NCI-H524 (cell line): ENCODE results near the gene EHD3.

Experiments
- DNase-seq, 2 experiments: peaks; one replicate each; lab custom pipeline; 2025; lab: John Stamatoyannopoulos, UW

EHD3 gene

DNA sequence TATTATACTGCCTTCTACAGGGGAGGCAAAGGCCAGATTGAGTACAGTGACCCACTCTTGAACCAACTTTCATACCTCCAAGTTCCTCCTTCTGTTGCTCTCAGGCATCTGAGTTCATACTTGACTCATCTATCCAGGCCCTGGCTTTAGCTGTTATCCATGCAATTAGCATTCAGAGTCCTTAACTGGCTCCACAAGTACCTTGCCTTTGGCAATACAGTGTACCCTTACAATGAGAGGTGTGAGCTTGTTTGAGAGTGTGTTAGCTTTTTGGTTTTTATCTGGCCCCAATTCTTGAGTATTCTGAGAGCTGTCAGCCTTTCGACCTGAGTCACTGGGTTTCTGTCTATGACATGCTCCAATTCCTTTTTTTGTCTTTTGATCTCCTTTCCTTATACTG lies 60.2 kb downstream of the EHD3 start:
- no peak for DNase-seq

DNA sequence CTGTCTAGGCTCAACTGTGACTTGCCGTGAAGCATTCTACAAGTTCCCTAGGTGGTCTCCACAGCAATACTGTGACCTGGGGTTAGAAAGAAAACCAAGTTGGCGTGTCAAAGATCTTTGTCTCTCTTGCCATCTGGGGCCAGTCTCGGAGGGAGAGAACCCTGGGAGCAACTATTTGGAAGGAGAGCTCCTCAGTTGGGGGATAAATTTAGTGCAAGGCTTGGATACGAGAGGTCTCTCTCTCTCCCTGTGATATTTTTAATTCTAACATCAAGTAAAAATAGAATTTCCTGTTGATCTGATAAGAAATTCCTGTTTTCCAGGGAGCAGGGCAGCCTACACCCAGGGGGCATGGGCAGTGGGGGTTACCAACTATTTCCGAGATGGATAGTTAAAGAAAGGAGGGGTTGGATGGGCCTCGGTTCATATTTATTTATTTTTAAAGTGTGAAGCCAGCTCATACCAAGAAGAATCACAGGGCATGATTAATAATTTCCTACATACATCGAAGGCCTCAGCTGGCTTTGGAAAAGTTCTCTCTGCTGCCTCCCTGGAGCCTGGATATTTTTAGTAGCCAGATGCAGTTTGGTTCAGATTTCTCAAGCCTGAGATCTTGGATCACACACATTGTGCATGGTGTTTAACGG lies 62.8 kb downstream of the EHD3 start:
- no peak for DNase-seq

DNA sequence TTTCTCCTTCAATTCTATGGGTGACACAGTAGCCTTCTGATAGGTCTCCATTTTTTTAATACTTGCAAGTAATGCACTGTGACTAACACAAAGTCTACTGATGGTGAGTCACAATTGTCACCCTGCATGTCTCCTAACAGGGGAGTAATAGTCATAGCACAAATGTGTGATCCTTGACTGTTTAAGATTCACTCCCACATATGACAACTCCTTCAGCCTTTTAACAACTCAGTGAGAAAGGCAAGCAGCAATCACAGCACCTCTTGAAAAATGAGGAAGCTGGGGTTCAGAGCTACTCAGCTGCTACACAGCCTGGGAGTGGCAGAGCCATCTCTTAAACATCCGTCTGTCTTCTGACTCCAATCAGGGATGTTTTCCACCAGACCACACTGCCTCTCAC lies 63.8 kb downstream of the EHD3 start:
- DNase-seq, result peak in 1 of 2 experiments; percentile 58

DNA sequence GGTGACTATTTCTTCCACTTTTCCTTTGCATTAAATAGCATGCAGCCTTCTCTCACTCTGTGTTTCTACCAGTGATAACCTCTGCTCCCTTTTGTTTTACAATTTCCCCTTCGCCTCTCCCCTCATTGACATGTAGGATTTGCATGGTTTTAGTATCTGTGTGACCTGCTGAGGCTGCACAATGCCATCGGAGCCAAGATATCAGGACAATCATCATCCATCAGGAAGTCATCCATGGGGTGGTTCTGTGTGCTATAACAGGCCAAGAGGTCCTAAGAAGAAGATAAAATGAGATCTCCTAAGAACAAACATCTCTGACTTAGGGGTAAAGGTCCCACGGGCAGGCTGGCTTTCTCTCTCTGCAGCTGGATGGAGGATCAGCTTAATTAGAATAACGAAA lies 65.6 kb downstream of the EHD3 start:
- DNase-seq, result no peak

DNA sequence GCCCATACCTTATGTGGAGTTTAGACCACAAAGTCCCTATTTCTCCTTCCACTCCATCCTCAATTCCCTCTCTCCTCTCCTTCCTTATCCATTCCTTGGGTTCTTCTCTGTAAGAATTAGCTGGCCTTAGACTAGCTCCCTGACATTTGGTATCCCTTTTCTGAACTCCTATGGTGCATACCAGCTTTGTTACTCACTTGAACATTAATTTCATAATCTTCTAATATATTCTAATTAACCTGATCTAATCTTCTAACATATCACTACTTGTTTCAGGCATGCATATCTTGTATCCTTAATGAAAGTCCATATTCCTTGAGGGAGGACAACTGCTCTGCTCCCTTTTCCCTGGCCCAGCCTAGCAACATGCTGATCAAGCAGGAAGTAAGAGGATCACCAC lies 66.4 kb downstream of the EHD3 start:
- DNase-seq, result no peak

DNA sequence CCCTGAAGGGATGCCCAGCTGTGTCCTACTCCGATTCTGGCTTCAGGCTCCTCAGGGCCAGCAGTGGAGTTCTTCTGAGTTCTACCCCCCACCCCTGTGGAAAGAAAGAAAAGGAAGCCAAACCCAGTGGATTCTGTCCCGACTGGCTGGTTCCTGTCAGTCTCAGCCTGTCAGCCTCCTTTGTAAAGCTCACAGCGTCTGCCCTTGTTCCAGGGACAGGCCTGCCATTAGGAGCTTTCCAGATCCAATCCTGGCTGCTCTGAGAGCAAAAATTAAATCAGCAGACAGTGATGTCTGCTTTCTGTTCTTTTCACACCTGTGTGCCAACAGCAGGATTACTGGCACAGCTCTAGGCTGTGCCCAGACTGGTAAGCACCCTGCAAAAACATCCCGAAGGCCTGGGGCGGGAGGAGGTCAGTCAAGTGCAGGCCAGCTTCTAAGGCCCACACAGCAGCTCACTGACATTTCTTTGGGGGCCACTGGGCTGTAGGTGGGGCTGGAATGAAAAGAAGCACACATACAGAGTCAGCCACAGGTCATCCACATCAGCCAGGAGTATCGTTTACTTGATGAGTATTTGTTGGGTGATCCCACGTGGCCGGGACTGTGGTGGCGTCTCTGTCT lies 69.1 kb downstream of the EHD3 start:
- DNase-seq, result no peak

DNA sequence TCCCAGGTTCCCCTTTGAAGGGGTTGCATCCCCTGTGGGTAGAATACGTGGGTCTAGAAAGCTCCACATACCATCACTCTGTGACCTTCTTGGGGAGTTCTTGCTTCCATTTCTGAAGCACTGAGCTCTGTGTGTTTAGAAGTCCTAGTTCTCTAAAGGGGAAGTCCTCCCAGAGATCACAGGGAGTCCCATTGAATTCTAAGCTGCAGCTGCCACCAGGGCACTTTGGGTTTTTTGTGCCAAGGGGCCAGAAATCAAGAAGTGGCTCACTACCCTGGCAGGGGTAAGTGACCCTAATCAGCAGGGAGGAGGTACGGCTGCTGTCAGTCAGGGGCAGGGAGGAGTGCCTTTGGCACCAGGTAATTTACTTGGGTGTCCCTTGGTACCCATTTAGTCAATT lies 70.9 kb downstream of the EHD3 start:
- DNase-seq, result peak in 1 of 2 experiments; percentile 78

DNA sequence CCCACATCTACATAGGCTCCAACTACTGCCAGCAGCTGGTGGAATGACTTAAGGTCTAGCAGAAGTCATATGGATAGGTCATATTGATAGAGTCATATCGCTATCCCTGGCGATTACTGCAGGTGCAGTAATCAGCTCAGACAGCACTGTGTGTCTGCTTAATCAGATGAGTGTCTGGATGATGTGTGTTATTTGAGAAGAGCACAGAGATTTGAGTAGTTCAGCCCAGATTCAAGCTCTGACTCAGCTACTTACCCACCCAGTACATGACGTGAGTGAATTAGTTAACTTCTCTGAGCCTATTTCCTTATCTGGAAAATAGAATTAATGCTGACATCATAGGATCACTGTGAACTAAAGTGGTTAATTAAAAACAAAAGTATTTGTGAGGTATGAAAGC lies 78.9 kb downstream of the EHD3 start:
- DNase-seq, result no peak

DNA sequence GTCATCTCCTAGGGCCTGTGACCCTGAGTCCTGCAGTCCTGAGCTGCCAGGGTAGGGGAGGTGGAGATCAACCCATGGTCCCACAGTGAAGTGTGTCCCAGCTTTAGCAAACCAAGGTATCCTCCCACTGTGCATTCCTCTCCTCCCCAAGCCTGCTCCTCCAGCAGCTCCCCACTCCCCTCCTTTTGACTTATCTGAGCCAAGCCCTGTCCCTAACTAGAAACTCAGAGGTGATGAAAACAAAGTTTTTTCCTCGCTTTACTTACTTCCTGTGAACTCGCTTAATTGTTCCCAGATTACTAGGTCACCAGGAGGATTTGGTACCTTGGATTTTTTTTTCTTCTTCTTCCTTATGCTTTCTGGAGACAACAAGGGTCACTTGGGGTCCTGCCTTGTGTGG lies 80.8 kb downstream of the EHD3 start:
- DNase-seq, result no peak

DNA sequence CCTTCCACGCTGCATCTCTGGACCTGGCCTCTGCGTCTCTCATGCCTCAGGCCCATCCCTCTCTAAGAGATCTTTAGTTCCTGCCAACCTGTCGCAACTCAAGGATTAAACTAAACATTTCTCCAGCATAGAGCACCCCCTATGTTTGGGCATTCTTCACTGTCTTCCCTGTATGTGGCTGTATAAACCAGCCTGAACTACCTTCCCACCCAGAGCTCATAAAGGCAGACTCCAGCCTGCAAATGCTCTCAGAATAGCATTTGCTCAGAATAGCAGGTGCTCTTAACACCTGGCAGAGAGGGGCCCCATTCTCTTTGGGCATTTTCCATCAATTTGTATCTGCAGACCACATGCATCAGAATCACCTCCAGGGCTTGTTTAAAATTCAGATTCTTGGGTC lies 83.4 kb downstream of the EHD3 start:
- peak in 1 of 2 experiments; percentile 37 for DNase-seq

DNA sequence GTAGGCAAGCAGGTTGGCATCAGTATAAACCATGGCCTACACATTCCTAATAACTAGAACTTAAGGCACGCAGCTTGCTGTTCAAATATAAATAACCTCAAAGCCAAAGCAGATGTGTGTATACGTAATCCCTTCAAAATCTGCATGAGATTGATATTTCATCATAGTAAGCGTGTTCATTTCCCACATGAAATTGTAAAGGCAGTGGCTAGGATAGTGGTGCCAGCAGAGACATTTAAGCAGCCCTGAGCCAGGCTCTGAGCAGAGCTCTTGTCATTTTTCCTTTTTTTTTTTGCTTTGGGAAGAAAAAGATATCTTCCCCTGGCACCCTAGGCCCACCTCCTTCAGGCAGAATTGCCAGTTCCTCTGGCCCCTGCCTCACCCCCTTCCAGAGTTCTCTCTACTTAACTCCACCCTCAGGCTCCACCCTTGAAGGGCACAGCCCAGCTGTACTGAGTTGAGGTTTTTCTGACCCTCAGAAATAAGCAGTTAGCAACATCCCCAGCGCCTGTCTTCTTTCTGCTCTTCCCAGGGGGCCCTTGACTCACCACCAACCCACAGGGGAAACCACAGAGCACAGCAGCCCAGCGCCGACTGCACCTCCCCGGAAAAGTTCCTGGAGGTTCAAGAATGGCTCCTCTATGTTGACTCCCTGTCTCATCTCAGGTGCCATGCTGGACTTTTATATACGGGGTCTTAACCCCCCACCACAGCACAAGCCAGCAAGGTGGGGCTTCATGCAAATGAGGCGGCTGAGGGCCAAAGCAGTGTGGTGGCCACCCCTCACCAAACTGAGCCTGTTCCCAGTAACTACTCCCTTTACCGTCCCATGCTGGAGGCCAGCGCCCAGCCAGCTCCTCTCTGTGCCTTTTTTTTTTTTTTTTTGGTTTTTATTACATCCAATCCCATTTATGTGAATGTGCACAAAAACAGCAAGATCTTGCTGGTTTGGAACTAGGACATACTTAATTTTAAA lies 84.7 kb downstream of the EHD3 start:
- peak in 1 of 2 experiments; percentile 9 for DNase-seq
